AML-193 (cell line): ENCODE results near the gene SLC8A1.

Source experiments
- DNase-seq, 2 experiments: peaks; one replicate each; lab custom pipeline; 2025; lab: John Stamatoyannopoulos, UW

SLC8A1 gene

GRCh38 chr2:40310303-40310702 is 141.6 kb downstream of the SLC8A1 start:
- no peak for DNase-seq

- DNase-seq = no peak
Measured at GRCh38 chr2:40304340-40304739, 147.6 kb downstream of the SLC8A1 start.

DNA sequence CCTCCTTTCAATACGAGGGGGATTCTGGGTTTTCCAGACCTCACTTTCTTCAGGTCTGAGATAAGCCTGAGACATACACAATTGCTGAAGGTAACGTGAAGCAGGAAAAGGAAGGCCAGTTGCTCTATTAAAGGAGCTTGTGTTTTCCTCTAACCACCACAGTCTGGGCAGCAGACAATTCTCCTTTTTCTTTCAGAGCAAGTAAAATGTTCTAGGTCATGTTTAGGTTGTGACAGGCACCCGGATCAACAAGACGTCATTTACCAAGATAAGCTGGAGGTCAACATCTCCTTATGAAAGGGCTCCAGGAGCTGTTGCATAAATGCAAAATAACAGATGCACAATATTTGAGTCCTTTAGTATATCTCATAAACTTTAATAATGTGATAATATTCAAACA is 148.1 kb downstream of the SLC8A1 start:
- DNase-seq = no peak

- no peak for DNase-seq
Measured at GRCh38 chr2:40302751-40303325, 149.1 kb downstream of the SLC8A1 start.

DNA sequence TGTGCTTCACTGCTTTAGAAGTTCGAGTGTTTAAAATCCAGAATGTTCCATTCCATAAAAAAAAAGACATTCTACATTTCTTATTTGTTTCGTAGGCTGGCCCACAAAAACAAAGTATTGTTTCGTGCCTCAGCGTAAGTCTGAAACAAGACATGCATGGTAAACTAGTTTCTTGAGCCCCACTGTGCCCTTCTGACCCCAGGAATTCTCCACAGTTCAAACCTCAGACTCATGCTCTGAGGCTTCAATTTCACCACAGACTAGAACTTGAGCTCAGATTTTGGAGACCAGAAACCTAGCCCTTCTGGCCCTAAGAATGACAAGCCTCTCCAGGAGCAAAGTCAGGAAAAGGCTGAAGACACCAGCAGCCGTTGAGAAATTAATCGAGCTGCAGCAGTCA is 151.5 kb downstream of the SLC8A1 start:
- DNase-seq = no peak

GRCh38 chr2:40299781-40300180 is 152.1 kb downstream of the SLC8A1 start:
- no peak for DNase-seq

DNA sequence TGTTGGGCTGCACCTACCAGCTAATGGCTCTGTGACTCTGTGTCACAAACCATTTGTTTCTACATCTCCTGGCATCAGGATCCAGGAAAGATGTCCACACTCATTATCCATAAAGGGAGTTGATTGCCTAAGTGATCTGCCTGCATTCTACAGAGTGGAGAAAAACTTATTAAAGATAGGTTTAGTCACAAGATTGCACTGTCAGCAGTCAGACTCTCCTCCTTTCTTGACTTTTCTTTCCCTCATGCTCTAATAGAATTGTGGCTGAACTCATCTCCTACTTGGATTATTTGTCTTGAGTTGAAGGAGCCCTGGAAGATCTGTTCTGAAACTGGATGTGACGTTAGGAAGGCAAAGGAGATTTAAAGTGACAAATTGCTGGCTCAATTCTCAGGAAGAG is 152.7 kb downstream of the SLC8A1 start:
- no peak for DNase-seq

- DNase-seq = no peak
Measured at GRCh38 chr2:40298026-40298425, 153.9 kb downstream of the SLC8A1 start.

- DNase-seq = no peak
Measured at GRCh38 chr2:40292291-40292690, 159.6 kb downstream of the SLC8A1 start.

DNA sequence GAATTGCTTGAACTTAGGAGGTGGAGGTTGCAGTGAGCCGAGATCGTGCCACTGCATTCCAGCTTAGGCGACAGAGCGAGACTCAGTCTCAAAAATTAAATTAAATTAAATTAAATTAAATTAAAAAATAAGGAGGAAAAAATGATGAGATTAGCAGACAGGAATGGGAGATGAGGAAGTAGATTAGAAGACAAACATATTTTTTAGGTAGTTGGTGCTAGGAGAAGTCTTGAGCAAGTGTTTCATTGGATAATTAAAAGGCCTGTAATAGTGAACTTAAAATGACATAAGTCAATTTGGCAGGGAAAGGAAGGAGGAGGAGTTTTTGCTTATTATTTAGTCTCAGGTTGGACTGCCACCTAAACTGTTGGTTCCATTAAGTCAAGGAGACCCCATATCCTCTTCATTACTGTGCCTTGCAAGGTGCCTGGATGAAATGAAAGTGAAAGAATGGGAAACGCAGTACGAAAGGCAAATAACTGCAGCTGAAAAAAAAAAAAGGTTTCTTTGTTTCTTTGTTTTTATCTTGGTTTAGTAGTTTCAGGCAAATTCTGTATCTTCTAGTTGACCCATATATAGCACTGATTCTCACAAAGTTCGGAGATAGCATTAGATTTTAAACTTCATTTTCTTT is 162.0 kb downstream of the SLC8A1 start:
- no peak for DNase-seq

DNA sequence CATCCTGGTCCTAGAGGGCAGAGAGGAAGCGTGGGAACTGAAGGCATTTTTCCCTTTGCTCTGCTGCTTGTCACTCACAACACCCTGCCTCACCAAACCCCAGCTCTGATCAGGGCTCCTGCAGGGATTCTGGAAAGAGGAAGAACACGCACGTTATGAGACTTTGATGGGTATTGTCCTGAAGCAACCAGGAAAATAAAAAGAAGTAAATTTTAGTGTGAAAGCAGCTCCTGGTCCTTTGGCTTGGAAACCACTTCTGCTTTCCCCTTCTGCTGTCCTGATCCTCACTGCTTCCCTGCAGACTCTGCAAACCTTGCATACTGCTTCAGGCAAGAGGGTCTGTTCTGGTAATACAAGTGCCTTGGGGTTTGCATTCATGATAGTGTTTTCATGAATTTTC is 164.1 kb downstream of the SLC8A1 start:
- no peak for DNase-seq

GRCh38 chr2:40287195-40287594 is 164.7 kb downstream of the SLC8A1 start:
- DNase-seq = no peak

- no peak for DNase-seq
Measured at GRCh38 chr2:40286721-40287120, 165.2 kb downstream of the SLC8A1 start.

DNA sequence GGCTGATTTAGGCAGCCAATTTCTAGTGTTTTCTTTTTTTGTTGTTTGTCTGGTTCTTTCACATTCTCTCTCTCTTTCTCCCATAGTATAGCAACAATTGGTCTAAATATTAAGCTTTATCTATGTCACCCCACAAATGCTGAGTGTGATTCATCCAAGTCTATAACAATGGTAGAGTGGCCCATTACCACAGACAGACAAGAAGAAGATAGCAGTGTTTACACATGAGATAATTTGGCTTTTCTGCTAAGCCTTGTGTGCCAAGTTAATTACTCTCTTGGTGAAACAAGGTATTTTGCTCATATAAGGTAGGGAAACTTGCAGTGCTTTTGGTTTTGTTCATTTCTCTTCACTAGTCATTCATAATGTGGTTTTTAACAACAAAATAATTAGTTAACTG is 166.5 kb downstream of the SLC8A1 start:
- DNase-seq = no peak

- no peak for DNase-seq
Measured at GRCh38 chr2:40284797-40285196, 167.1 kb downstream of the SLC8A1 start.

DNA sequence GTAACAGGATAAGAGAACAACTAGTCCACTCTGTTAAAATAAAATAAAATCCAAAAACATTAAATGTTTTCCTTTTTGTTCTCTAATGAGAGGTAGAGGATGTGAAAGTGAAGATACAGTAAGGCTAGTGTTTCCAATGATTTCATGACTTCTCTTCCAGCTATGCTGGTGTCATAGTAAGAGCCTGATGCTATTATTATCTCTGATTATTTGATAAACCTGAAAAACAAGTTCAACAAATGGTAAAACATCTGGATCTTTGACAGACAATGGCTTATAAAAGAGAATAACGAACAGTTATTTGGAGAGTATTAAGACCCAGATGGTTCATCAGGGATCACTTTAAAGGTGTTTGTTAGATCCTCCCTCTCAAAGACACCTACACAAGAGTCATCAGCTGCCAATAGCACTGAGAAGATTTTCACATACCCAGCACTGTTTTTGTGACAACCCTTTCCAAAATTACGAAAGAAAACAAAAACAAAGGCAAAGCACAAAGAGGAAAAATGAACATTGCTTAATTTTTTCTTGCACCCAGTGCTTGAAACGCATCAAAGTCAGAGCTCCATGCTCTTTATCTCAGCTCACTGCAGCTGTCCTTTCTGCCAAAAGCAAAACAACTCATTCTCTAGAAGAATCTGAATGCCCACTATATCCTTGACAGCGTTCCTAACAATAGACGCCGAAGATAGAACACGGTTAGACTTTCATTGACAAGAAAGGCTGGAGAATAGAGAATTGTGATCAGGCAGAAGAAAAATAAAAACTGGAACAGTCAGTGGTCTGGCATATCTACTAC is 168.6 kb downstream of the SLC8A1 start:
- DNase-seq = no peak

- DNase-seq = no peak
Measured at GRCh38 chr2:40282428-40282827, 169.5 kb downstream of the SLC8A1 start.

- no peak for DNase-seq
Measured at GRCh38 chr2:40281021-40281940, 170.6 kb downstream of the SLC8A1 start.

GRCh38 chr2:40279482-40279881 is 172.4 kb downstream of the SLC8A1 start:
- no peak for DNase-seq

GRCh38 chr2:40279001-40279400 is 172.9 kb downstream of the SLC8A1 start:
- DNase-seq = no peak

- no peak for DNase-seq
Measured at GRCh38 chr2:40276076-40276475, 175.8 kb downstream of the SLC8A1 start.

- DNase-seq = no peak
Measured at GRCh38 chr2:40274270-40274669, 177.6 kb downstream of the SLC8A1 start.
